HepG2 (cell line): ENCODE measurements around the gene GRK6. TPM values are rescaled to one million over a fixed set of nuclear protein-coding genes. Genes with fewer than 3 reads are reported as not detected.
A peak's percentile ranks its signal among the peaks of the same experiment; 100 is the strongest.

ENCODE experiments used
- CCDC6 ChIP-seq: sonication (generic); formaldehyde crosslinking; IDR thresholded peaks from 2 replicates; pipeline ENCODE4 v1.8.1; 2022; ENCODE audit warnings: mild to moderate bottlenecking, missing genetic modification reagents, moderate library complexity
- CENPT ChIP-seq: sonication (generic); formaldehyde crosslinking; IDR thresholded peaks from 2 replicates; pipeline ENCODE4 v1.8.0; 2022; ENCODE audit warnings: low read depth, mild to moderate bottlenecking, moderate library complexity, missing genetic modification reagents
- HOXA7 ChIP-seq: sonication (generic); formaldehyde crosslinking; IDR thresholded peaks from 2 replicates; pipeline ENCODE4 v1.8.1; 2022; ENCODE audit warnings: mild to moderate bottlenecking, missing genetic modification reagents, moderate library complexity
- KAT8 ChIP-seq: IDR thresholded peaks from 2 replicates; pipeline ENCODE4 v1.6.1; 2016; ENCODE audit warnings: missing genetic modification reagents, missing compliant biosample characterization
- KDM6A ChIP-seq: IDR thresholded peaks from 2 replicates; pipeline ENCODE4 v1.6.1; 2016; ENCODE audit warnings: low read depth
- LCORL ChIP-seq, 2 experiments: fragments of 450-650 bp in 1 of 2; sonication (generic) in 1 of 2; formaldehyde crosslinking in 1 of 2; IDR thresholded peaks; 2 replicates each; pipeline versions ENCODE4 v1.5.0 to v1.6.1; 2017 to 2020; ENCODE audit warnings: antibody characterized with exemption in 1 of 2, missing genetic modification reagents in 1 of 2
- MEF2D ChIP-seq: sonication (generic); formaldehyde crosslinking; IDR thresholded peaks from 2 replicates; pipeline ENCODE4 v1.5.1; 2020; ENCODE audit warnings: mild to moderate bottlenecking, missing genetic modification reagents
- MXD4 ChIP-seq: IDR thresholded peaks from 2 replicates; pipeline ENCODE4 v1.6.1; 2016; ENCODE audit warnings: mild to moderate bottlenecking, missing biosample characterization, missing genetic modification reagents
- NFKBIZ ChIP-seq: IDR thresholded peaks from 2 replicates; pipeline ENCODE4 v1.6.1; 2018; ENCODE audit warnings: missing genetic modification reagents, missing compliant biosample characterization
- PAWR ChIP-seq: sonication (generic); formaldehyde crosslinking; IDR thresholded peaks from 2 replicates; pipeline ENCODE4 v1.4.0; 2020; ENCODE audit warnings: missing genetic modification reagents, mild to moderate bottlenecking, borderline replicate concordance
- POLR2AphosphoS2 ChIP-seq: IDR thresholded peaks from 2 replicates; pipeline ENCODE4 v1.6.1; 2011; ENCODE audit warnings: low read depth, low read length, improper control_type of control experiment
- RARG ChIP-seq: sonication (generic); formaldehyde crosslinking; IDR thresholded peaks from 2 replicates; pipeline ENCODE4 v1.4.0; 2020; ENCODE audit warnings: low read depth, mild to moderate bottlenecking, missing genetic modification reagents
- SIX4 ChIP-seq: sonication (generic); formaldehyde crosslinking; IDR thresholded peaks from 2 replicates; pipeline ENCODE4 v1.4.0; 2020; ENCODE audit warnings: missing genetic modification reagents
- SRSF1 ChIP-seq: fragments of 200-400 bp; formaldehyde crosslinking; optimal IDR thresholded peaks from 2 replicates; pipeline ENCODE3; 2017; ENCODE audit warnings: mild to moderate bottlenecking, low read depth, low read length, moderate library complexity
- ZEB1 ChIP-seq: IDR thresholded peaks from 2 replicates; pipeline ENCODE4 v1.6.1; 2012; ENCODE audit warnings: mild to moderate bottlenecking, low read depth, inconsistent platforms; ENCODE audit not compliant: insufficient replicate concordance
- ZNF484 ChIP-seq: sonication (generic); formaldehyde crosslinking; IDR thresholded peaks from 2 replicates; pipeline ENCODE4 v1.5.1; 2020; ENCODE audit warnings: mild to moderate bottlenecking, low read depth, missing genetic modification reagents, borderline replicate concordance
- ZNF543 ChIP-seq: sonication (generic); formaldehyde crosslinking; IDR thresholded peaks from 2 replicates; pipeline ENCODE4 v1.4.0; 2020; ENCODE audit warnings: mild to moderate bottlenecking, missing genetic modification reagents
- ZNF678 ChIP-seq: sonication (generic); formaldehyde crosslinking; IDR thresholded peaks from 2 replicates; pipeline ENCODE4 v1.4.0; 2020; ENCODE audit warnings: mild to moderate bottlenecking, missing genetic modification reagents
- ZNF777 ChIP-seq: sonication (generic); formaldehyde crosslinking; IDR thresholded peaks from 2 replicates; pipeline ENCODE4 v1.4.0; 2020; ENCODE audit warnings: missing genetic modification reagents
- polyA plus RNA-seq, 8 experiments: library from polyadenylated mRNA; depleted of rRNA in 3 of 8; stranded (reverse) in 7 of 8; unstranded in 1 of 8; fragments of >200 nt; fragmentation: Illumina TruSeq in 4 of 8; extraction: Trizol in 4 of 8; gene quantifications; 2 replicates each; pipeline versions ENCODE4 v1.2.1 to v1.2.3, GENCODE V29; 2011 to 2016; ENCODE audit warnings: low read depth in 4 of 8, missing spikeins in 1 of 8, mixed read lengths in 1 of 8; ENCODE audit not compliant: insufficient read depth in 1 of 8
- total RNA-seq, 5 experiments: library from RNA; depleted of rRNA; stranded (reverse); fragments of >200 nt; fragmentation: Illumina TruSeq; extraction: Trizol; gene quantifications; 2 replicates each; pipeline ENCODE4 v1.2.3, GENCODE V29; 2016; ENCODE audit warnings: low read depth in 1 of 5
- TF ChIP-seq, protein P1 (sequence below): sonication (generic); formaldehyde crosslinking; IDR thresholded peaks from 2 replicates; pipeline ENCODE4 v1.4.0; 2020; ENCODE audit warnings: low read depth, mild to moderate bottlenecking, missing genetic modification reagents
- TF ChIP-seq, protein P2 (sequence below): IDR thresholded peaks from 2 replicates; pipeline ENCODE4 v1.6.1; 2016; ENCODE audit warnings: mild to moderate bottlenecking
- TF ChIP-seq, protein P3 (sequence below): fragments of 450-650 bp; IDR thresholded peaks from 2 replicates; pipeline ENCODE4 v1.6.1; 2017
- TF ChIP-seq, protein P4 (sequence below), 2 experiments: sonication (generic) in 1 of 2; formaldehyde crosslinking in 1 of 2; IDR thresholded peaks; 2 replicates each; pipeline versions ENCODE4 v1.5.1 to v1.6.1; 2011 to 2020; ENCODE audit warnings: borderline replicate concordance in 1 of 2, low read depth in 1 of 2, low read length in 1 of 2, mild to moderate bottlenecking in 1 of 2, missing genetic modification reagents in 1 of 2, moderate library complexity in 1 of 2

The GRK6 gene
- total and polyA plus RNA-seq, 2 of the 13 experiments (the other 11 are each of a cell fraction or from before 2014, with no cell fraction given) = 13.2 to 19.9 TPM

DNA sequence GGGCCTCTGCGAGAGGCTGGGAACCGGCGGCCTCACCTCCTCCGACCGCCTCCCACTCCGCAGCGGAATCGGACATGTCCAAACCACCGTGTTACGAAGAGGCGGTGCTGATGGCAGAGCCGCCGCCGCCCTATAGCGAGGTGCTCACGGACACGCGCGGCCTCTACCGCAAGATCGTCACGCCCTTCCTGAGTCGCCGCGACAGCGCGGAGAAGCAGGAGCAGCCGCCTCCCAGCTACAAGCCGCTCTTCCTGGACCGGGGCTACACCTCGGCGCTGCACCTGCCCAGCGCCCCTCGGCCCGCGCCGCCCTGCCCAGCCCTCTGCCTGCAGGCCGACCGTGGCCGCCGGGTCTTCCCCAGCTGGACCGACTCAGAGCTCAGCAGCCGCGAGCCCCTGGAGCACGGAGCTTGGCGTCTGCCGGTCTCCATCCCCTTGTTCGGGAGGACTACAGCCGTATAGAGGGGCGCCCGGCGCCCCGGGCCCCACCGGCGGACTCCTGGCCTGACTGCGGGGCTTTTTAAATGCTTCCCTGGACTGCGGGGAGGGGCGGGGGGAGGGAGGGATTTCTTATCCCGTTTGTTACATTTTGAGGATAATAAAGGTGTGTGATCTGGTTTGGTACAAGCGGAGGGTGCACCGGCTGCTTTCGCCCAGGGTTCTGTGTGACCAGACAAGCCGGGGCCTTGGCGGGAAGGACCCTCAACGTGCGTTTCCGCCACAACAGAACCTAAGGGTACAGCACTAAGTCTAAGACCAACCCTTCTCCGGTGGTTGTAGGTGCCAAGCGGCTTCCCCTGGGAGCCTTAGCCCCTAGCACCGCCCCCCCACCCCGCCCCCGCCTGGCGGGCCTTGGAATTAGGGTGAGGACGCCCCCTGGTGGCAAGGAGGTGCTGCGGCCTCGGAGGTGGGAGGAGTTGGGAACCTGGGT is 29.4 kb downstream of the GRK6 start (continued):
- TF ChIP-seq, protein P1, sequence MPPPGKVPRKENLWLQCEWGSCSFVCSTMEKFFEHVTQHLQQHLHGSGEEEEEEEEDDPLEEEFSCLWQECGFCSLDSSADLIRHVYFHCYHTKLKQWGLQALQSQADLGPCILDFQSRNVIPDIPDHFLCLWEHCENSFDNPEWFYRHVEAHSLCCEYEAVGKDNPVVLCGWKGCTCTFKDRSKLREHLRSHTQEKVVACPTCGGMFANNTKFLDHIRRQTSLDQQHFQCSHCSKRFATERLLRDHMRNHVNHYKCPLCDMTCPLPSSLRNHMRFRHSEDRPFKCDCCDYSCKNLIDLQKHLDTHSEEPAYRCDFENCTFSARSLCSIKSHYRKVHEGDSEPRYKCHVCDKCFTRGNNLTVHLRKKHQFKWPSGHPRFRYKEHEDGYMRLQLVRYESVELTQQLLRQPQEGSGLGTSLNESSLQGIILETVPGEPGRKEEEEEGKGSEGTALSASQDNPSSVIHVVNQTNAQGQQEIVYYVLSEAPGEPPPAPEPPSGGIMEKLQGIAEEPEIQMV (CRISPR knock-in tag) = peak; percentile 5; the same call in 1 of the 2 replicates
- TF ChIP-seq SRSF1 (no peak), ZNF543 (CRISPR knock-in tag) (no peak), POLR2AphosphoS2 (no peak), RARG (CRISPR knock-in tag) (no peak), ZNF777 (CRISPR knock-in tag) (no peak; the same call in 1 of the 2 replicates), MEF2D (CRISPR knock-in tag) (0 out of 2 replicates have a peak, but pooled peaks have one; percentile 11), CCDC6 (CRISPR knock-in tag) (no peak), CENPT (CRISPR knock-in tag) (0 out of 2 replicates have a peak, but pooled peaks have one; percentile 32), HOXA7 (no peak), PAWR (no peak), ZNF678 (CRISPR knock-in tag) (no peak), ZEB1 (no peak), SIX4 (CRISPR knock-in tag) (no peak), NFKBIZ (no peak), KDM6A (CRISPR knock-in tag) (no peak), LCORL (IDR thresholded peaks at IDR 0.05) (no peak), LCORL (CRISPR knock-in tag; IDR thresholded peaks at IDR 0.05) (no peak), MXD4 (CRISPR knock-in tag) (no peak), KAT8 (CRISPR knock-in tag) (0 out of 2 replicates have a peak, but pooled peaks have one; percentile 30), ZNF484 (no peak)
- TF ChIP-seq, protein P2, sequence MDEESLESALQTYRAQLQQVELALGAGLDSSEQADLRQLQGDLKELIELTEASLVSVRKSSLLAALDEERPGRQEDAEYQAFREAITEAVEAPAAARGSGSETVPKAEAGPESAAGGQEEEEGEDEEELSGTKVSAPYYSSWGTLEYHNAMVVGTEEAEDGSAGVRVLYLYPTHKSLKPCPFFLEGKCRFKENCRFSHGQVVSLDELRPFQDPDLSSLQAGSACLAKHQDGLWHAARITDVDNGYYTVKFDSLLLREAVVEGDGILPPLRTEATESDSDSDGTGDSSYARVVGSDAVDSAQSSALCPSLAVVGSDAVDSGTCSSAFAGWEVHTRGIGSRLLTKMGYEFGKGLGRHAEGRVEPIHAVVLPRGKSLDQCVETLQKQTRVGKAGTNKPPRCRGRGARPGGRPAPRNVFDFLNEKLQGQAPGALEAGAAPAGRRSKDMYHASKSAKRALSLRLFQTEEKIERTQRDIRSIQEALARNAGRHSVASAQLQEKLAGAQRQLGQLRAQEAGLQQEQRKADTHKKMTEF (CRISPR knock-in tag) = no peak; the same call in 1 of the 2 replicates
- TF ChIP-seq, protein P3, sequence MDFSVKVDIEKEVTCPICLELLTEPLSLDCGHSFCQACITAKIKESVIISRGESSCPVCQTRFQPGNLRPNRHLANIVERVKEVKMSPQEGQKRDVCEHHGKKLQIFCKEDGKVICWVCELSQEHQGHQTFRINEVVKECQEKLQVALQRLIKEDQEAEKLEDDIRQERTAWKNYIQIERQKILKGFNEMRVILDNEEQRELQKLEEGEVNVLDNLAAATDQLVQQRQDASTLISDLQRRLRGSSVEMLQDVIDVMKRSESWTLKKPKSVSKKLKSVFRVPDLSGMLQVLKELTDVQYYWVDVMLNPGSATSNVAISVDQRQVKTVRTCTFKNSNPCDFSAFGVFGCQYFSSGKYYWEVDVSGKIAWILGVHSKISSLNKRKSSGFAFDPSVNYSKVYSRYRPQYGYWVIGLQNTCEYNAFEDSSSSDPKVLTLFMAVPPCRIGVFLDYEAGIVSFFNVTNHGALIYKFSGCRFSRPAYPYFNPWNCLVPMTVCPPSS = no peak
- TF ChIP-seq, protein P4, sequence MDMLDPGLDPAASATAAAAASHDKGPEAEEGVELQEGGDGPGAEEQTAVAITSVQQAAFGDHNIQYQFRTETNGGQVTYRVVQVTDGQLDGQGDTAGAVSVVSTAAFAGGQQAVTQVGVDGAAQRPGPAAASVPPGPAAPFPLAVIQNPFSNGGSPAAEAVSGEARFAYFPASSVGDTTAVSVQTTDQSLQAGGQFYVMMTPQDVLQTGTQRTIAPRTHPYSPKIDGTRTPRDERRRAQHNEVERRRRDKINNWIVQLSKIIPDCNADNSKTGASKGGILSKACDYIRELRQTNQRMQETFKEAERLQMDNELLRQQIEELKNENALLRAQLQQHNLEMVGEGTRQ (IDR thresholded peaks at IDR 0.05; ENCODE audit: low read depth, low read length) = no peak
- TF ChIP-seq, protein P4 (CRISPR knock-in tag; IDR thresholded peaks at IDR 0.05; ENCODE audit: borderline replicate concordance) = no peak
